Measurements from ENCODE around the gene RUFY1.

The RUFY1 gene

DNA sequence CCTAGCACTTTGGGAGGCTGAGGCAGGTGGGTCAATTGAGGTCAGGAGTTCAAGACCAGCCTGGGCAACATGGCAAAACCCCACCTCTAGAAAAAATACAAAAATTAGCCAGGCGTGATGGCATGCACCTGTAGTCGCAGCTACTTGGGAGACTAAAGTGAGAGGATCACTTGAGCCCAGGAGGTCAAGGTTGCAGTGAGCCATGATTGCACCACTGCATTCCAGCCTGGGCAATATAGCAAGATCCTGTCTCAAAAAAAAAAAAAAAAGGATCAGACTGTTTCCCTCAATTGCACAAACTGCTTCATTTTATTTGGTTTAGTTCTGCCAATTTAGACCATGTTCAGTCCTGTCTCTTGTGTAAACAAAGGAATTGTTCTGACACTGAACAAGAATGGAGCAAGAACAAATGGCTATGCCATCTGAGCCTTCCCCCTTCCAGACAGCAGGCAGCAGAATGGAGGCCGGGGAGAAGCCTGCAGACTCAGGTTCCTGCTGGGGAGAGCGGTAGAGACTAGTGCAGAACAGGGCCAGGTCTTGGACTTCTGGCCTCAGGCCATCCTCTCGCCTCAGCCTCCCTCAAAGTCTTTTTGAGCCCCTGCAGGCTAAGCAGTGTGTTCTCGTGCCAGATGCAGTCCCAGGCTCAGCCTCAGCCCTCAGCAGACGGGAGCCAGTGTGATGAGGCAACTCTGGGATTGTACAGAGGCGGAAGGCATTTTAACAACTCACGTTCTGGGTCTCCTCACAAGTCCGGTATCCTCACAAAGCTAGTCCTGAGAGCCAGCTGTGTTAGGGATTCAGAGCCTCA lies 54.9 kb downstream of the RUFY1 start:
- no peak for DNase-seq

DNA sequence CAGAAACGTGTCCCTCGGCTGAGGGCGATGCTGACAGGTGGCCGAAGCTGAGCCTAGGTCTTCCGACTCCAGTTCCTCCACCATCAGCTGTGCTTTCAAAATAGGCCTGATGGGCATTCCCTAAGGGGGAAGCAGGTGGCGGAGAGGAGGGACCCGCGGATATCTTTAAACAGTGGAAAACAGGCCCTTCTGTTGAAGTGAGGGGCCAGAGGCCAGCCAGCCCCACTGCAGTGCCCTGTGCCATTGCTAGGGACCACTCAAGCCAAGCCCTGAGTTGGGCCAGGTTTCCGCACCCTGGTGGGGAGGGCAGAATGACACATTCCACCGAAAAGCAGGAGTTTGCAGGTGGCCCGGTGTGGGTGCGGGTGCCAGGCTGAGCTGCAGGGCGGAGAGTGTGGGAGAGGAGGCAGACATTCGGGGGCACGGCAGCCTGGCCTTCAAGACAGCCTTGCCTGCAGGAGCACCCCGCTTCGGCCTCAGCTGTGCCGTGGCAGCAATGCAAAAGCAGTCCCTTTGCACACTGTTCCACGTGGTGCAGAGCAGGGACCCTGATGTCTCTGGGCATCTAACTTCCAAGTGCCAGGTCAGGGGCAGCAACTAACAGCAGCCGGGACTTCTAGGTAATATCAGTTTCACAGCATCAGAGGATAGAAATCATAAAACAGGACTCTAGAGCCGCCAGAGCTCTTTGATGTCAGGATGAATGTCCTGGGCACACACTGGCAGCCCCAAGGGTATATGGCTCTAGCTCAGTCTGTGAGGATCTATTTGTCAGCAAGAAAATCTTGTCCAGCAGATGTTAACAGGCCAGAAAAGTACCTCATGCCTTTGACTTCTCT lies 55.9 kb downstream of the RUFY1 start:
- no peak for DNase-seq

DNA sequence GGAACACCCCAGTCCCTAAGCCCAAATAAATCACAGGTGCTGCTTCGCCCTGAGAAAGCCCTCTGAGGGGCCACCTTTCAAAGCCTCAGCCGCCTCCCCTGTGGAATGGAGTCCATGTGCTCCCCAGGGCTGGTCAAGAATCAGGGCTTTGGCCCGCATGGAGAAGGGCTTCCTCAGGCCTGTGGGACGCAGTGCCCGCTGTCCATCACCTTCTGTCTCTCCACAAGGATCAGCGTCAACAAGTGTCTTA lies 56.5 kb downstream of the RUFY1 start:
- no peak for DNase-seq

DNA sequence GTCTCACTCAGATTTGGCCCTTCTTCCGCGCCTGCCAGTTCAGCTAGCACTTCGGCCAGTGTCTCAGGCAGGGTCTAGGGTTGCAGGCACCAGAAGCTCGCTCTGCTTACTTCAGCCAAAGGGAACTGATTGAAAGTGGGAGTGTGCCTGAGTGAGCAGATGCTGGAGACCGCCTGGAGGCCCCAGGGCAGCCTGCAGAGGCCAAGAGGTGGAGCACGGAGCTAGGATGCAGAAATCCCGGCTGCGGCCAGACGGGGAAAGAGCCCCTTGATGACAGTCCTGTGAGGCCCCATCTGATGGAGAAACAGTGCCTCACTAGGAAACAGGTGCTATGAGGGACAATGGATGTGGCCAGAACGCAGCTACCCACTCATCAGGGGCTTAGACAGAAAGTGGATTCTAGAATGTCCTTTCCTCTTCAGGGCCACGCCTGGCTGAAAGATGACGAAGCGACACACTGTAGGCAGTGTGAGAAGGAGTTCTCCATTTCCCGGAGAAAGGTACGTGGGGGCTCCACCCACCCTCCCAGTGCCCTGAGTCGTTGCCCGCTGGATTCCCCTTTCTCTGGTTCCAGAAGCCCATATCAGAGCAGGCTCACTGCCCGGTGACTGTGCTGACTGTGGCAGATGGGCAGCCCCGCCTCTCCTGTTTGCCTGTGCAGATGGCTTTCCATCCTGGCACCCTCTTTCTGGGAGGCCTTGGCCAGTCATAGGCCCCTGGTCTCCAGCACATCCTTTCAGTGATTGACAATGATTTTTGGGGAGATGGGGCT lies 57.0 kb downstream of the RUFY1 start:
- DNase-seq: peak; percentile 62

DNA sequence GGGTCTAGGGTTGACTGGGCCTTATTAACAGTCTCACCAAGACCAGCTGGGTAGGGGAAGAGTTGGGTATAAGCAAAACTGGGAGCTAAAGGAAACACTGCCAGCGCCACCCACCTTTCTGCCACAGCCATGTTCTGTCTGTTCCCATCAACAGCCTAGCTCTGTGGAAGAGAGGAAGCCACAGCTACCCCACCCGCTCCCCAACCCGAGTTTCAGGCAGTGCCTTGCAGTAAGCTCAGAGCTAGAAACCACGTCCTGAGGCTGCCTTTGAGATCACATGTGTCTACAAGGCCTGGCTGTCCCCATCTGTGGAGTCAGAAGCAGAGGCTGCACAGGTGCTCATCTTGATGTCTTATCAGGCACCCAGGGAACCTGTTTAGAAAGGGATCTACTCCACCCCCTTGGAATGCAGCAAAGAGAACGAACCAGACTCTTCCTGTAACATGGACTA lies 57.8 kb downstream of the RUFY1 start:
- DNase-seq: no peak

DNA sequence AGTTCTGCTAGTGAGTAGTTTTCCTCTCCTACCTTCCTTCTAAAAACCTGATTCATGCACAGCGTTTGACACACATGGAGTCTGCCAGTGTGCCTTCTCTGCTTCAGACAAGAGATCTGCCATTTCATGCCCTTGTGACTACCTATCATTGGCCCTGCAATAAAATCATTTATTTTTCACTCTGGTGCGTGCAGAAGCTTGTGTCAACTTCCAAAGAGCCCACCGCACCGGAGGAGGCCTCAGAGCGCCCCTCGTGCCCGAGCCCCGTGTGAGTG lies 59.4 kb downstream of the RUFY1 start:
- DNase-seq: no peak

DNA sequence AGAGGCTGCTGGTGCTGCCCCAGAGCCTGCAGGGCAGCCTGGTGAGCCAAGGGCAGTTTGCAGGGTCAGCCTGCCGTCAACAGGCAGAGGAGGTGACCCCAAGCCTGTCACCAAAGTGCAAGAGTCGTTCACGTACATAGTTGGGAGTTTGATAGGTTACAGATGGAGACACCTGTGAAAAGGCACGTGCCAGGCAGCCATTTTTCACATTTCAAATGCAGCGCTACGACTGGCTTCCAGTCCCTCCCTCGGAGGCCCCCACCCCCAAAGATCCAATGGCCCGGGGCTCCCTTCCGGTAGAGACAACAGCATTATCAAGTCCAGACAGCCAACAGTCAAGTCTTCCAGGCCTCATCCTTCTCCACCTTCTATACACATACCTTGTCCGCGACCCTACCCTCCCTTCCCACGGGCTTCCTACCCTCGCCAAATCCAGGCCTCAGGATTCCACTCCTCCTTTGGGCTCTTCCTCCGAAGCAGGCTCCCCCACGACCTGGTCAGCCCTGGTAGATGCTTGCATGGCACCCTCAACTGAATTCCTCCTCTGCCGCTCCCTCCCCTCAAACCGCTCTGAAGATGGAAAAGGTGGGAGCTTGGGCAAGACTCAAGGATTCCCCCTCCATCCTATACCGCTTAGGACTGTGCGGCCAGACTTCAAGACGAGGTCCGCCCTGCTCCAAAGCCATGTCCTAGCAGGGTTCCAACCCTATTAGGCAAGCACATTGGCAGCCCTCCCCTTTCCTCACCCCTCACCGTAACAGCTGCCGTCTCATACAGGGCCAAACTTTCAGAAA lies 60.0 kb downstream of the RUFY1 start:
- DNase-seq: no peak

DNA sequence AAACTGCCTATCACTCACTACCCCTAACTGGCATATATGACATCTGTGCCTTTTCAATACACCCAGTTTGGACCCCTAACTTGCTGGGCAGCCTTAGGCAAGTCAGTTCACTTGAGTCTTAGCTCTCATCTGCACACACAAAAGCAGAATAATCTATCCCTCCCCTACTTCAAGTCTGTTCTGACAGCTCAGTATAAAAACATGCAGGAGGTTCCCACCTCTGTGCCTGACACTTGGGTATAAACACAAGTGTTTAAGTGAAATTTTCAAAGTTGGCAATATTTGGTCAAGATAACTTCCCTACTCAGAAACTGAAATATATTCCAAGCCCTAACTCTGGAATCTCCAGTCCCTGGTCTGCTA lies 60.5 kb downstream of the RUFY1 start:
- DNase-seq: no peak

DNA sequence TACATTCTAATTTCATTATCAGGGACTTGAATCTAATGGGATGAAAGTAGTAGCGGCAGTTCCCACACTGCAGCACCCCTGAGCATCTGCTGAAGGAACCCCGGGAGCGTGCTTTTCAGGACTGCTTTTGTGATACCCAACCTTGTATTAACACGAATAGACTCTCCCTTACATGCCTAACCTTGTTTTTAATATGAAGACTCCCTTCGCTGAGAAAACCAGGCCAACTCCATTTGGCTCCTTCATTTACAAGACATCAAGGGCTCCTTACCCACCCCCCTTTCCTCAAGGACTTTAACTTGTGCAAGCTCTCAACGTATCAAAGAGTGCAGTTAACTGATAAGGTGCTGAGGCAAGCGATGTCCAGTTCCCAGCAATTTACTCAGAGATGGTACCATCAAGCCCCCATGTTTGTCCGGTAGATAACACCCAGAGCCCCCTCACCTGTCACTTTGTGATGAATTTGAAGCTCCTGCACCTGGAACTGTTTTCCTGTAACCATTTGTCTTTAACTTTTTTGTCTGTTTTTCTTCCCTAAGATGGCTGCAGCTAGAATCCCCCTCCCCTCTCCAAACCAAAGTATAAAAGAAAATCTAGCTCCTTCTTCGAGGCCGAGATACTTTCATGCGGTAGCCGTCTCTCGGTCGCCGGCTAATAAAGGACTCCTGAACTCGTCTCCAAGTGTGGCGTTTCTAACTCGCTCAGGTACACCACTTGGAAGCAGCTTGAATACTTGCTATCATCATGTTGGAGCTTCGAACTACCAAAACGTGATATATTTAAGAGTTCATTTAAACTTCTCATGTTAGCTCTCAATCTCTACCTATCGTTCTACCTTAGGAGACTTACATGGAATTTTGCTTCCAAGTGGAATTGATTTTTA lies 62.5 kb downstream of the RUFY1 start:
- no peak for DNase-seq

DNA sequence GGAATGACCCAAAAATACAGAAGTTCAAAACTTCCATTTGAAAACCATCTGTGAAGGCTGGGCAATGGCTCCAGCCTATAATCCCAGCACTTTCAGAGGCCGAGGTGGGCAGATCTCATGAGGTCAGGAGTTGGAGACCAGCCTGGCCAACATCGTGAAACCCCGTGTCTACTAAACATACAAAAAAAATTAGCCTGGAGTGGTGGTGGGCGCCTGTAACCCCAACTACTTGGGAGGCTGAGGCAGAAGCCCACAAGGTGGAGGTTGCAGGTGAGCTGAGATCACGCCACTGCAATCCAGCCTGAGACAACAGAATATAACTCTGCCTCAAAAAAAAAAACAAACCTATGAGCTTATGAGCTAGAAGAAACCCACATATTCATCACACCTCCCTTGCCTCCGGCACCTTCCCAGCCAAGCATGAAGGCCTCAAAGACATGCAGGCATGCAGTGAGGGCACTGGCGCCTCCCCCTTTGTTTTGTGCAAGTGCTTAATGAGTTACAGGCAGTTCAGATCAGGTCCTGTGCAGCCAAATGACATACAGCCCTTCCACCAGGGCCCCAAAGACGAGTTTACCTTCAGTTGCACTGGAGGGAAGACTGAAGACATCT lies 63.2 kb downstream of the RUFY1 start:
- DNase-seq: no peak

DNA sequence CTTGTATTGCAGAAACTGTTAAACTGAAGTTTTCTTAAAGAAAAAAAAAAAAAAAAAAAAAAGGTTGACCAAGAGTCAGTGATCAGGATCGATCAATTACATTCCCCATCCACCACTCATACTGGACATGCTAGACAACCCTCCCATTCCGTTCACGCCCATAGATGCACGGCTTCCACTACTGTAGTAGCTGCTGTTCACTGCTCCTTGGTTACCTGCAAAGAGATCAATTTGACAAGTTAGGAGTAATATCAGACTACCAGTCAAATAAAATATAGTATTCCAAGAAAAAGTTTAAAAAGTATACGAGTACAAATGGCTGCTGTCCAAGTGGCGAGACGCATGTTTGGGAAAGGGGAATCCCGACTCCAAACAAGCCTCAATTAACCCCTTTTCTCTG lies 64.4 kb downstream of the RUFY1 start:
- DNase-seq: no peak

DNA sequence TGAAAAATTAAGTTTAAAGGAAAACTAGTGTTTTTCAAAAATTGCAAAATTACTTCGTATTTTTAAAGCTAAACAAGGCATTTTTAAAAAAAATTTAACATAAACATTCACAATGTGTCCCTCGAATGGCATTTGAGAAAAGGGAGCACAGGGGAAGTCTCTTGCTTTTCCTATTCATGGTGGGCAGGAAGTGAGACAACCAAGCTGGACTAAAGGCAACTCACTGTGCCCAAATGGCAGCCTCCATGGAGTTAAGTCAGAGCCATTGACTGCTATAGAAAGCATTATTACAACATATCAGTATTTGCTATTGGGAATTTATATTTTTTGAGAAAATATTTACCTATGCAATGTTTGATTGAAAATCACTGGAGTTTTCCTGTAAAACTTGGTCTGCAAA lies 64.8 kb downstream of the RUFY1 start:
- DNase-seq: no peak

DNA sequence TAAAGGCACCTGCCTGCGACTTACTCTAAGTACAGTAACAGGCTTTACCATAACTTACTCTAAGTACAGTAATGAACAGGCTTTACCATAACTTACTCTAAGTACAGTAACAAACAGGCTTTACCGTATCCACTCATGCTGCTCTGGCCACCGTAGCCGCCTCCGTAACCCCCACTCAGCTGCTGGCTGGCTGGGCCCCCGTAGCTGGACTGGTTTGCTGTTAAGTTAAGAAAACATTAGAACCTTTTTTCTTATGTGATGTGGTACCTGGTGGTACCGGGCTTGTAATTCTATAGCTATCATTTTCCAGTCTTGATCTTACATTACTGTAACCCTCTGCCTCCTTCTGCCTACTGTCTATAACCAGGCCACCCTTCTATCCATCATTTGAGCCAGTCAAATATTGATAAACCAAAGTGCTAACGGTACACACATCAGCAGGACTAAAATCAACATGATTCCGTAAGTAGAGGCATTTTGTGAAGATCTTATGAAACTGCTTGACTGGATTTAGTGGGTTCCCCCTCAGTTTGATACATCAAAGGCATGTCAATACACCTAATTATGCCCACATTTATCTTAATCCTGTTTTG lies 65.7 kb downstream of the RUFY1 start:
- no peak for DNase-seq

DNA sequence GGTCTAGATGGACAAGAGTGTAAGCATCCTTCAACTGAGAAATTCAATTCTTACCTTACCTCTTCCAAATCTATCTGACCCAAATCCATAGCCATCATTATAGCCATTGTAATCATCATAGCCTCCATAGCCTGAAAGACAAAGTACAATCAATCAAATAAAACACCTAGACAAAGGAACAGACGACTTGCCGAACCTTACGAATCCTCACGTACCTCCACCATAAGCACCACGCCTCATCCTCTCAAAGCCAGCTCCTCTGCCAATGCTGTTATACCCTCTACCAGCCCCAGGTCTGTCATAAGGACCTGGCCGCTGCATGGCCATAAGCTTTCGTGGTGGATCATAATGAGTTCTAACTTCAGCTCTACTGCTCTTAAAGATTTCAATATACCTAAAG lies 67.6 kb downstream of the RUFY1 start:
- no peak for DNase-seq

DNA sequence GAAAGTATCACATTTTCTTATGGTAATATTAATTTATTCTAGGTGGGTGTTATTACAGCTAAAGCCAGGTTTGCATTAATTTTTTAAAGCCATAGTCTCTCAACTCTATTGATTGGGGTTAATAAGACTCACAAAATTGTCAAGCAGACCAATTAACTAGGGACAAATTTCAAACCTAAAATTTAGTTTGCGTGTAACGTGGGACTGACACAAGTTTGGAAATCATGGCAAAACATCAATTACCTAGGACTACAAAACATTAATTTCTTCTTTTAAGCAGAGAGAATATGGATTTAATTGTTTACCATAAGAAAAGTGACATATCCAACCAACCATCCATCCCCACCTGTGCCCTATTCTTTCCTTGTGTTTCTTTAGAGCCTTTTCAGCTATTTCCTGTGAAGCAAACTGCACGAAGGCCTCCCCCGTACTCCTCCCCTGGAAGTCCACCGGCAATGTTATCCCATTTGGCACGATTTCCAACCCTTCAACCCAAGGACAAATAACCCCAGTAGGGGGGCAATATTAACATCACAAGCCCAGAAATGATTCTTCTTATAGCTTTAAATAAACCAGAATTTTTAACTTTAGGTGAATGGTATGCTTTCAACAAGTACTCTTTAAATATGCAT lies 68.7 kb downstream of the RUFY1 start:
- DNase-seq: no peak

DNA sequence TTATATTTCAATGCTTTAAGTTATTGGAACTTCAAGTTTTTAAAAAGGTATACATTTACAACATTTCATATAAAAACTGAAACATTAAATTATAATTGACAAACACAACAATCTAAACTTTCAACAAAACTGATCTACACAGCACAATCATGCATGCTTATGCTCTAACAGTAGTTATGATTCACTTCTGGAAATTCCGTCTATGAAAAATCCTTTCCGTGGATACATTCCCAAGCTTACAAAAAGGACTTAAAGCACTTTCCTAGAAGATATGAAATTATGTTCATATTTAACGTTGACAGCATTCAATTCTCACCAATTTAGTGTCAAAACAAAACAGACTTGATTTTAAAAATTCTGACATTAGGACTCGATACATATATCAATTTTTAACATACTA lies 69.4 kb downstream of the RUFY1 start:
- no peak for DNase-seq

DNA sequence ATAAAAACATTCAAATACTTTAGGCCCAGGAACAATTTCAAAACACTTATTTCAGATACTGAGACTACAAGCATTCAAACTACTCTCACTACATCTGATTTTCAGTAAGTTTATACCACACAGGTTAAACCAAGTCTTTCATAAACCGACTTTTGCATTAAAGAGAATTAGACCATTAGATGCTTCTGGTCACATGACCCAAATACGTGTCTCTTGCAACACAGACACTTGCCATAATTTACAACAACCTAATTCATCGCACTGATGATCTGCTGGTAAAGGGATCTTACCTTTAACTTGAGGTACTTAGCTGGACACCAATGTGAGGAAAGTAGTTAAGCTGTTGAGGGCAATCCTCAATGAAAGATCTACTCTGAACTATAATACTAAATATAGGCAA lies 69.9 kb downstream of the RUFY1 start:
- DNase-seq: no peak

DNA sequence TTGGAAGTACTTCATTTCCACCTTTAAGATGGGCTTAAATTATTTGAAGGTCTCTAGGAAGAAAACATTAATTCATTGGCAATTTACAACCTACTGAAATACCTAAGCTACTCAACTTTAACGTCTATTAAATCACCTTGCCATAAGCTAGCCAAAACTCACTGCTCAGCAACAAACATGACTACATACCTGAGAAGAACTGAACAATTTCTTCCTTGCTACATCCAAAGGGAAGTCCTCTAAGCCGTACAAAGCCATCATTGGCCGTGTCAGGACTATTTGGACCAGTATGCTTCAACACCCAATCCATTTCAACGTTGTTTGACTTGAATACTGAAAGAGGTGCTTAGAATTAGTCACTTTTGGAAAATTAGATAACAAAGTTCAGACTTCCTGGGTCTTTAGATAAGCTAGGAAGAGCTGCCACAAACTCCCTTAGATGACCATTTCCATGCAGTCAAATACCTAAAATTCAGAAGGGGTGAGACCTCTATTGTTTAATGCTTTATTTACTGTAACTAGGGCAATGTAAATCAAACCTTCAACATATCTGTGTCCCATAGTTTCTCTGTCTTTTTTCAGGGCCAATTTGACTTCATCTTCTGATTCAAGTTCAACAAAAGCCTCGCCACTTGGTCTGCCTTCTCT lies 70.5 kb downstream of the RUFY1 start:
- no peak for DNase-seq

DNA sequence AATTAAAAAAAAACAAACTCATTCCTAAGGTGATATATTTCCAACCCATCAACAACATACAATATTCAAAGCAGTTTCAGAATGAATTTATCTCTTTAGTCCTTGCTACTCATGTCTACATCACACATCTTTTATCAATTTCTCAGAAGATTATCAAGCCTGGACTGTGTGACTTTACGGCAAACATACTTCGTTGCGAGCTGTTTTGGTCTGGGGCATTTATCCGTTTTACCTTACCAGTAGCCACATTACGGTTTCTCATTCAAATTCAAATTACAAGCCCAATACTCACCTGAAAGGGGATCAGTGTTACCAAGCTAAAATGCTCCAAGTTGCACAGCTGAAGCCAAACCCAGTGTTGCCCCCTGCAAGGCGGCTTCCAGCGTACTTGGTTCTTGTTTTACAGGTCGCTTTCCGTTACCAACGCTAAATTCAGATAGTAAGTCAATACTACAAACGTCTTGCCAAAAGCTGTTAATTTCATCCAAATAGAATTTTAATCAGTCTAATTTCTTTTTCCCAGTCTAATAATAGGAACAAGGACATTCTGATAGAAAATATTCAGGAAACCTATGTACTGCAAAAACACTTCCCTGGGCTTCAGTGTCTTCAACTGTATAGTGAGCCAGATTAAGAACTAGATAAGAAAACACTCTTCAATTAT lies 71.3 kb downstream of the RUFY1 start:
- no peak for DNase-seq

Measured in NCI-H524 treated with DMSO at 0.1 percent for 48 hours (cell line).